Measurements from ENCODE around the gene FAM227B.
"Not testable (repeated sequence)": the region's sequence is repeated elsewhere in the genome, so short reads cannot be mapped to it uniquely, and the experiment has no call there.

The FAM227B gene

DNA sequence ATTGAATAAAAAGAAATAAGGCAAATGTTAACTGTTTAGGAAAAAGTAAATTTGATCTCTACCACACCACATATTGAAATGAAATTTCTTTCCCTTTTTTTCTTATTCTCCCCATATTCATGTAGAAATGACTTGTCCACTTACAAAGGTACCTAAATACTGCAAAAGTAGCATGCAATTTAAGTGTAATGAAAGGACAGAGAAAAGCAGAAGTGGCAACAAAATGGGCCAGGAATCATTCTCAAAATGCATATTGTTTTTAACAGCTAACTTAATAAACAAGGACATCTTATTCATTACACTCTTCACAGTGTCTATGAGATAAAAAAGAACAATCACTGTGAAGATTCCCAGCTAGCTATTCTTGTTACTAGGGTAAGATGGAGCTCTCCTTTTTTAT, 238.2 kb downstream of the FAM227B start:
- no peak for FAIRE-seq
- no peak for DNase-seq (ENCODE audit: insufficient read length, low spot score)
- TF ChIP-seq POLR2A (IDR thresholded peaks at IDR 0.05; ENCODE audit: low read depth, low read length), result no peak

DNA sequence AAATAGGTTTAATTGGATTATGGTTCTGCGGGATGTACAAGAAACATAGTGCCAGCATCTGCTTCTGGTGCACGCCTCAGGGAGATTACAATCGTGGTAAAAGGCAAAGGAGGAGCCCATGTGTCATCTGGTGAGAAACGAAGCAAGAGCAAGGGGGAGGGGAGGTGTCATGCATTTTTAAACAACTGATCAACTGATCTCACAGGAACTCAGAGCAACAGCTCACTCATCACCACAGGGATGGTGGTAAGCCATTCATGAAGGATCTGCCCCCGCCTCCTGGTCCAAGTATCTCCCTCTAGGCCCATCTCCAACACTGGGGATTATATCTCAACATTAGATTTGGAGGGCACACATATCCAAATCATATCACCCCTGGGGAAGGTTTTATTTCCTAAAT, 239.7 kb downstream of the FAM227B start:
- DNase-seq (ENCODE audit: insufficient read length, low spot score), result no peak
- no peak for FAIRE-seq
- TF ChIP-seq POLR2A (IDR thresholded peaks at IDR 0.05; ENCODE audit: low read depth, low read length), result no peak

- DNase-seq (ENCODE audit: insufficient read length, low spot score), result no peak
- FAIRE-seq, result no peak
These were observed 240.6 kb downstream of the FAM227B start for GRCh38 chr15:49379996-49380395.

GRCh38 chr15:49372366-49372765, 248.3 kb downstream of the FAM227B start:
- no peak for DNase-seq (ENCODE audit: insufficient read length, low spot score)
- no peak for TF ChIP-seq POLR2A (IDR thresholded peaks at IDR 0.05; ENCODE audit: low read depth, low read length)
- no peak for FAIRE-seq

More at GRCh38 chr15:49379996-49380395, 240.6 kb downstream of the FAM227B start:
- TF ChIP-seq POLR2A (IDR thresholded peaks at IDR 0.05; ENCODE audit: low read depth, low read length), result no peak

DNA sequence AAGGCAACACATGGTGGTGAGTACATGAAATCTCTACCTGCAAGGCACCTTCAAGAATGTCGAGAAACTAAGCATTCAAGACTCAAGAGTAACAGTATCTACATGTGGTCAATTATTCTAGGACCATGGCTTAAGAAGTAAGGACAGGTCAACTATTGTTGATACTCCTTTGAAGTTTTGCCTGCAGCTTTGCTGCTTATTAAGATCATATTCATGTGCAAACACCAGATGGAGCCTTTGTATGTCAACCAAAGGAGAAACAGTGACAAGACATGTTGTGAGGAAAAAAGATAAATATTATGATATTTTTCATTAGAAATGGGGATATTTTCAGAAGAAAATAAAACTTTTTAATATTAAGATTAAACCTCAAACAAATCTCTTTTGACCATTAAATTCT, 249.8 kb downstream of the FAM227B start:
- no peak for TF ChIP-seq POLR2A (IDR thresholded peaks at IDR 0.05; ENCODE audit: low read depth, low read length)
- no peak for FAIRE-seq
- no peak for DNase-seq (ENCODE audit: insufficient read length, low spot score)

DNA sequence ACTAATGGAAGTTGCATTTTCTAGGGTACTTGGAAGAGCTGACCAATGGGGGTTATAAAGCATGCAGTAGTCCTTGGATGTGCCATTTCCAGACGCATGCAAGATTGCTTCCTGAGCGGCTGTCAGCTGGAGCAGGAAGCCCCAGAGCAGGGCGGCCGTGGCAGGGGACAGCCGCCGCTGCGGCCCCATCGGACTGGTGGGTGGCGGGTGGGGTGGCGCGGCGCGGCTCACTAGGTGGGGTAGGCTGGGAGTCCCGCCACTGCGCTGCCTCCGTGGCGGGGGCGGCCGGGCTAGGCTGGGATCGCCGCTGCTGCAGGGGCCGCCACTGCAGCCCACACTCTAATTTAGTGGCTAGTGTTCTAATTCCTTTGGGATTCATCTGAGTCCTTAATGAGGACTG, 254.1 kb downstream of the FAM227B start:
- no peak for TF ChIP-seq POLR2A (IDR thresholded peaks at IDR 0.05; ENCODE audit: low read depth, low read length)
- FAIRE-seq, result no peak
- no peak for DNase-seq (ENCODE audit: insufficient read length, low spot score)

DNA sequence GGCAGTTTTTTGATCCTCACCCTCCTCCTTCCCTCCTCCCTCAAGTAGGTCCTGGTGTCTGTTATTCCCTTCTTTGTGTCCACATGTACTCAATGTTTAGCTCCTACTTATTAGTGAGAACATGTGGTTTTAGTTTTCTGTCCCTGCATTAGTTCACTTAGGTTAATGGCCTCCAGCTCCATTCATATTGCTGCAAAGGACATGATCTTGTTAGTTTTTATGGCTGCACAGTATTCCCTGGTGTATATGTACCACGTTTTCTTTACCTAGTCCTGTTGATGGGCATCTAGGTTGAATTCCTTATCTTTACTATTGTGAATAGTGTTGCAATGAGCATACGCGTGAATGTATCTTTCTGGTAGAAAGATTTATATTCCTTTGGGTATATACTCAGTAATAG, 259.2 kb downstream of the FAM227B start:
- FAIRE-seq, result no peak
- no peak for DNase-seq (ENCODE audit: insufficient read length, low spot score)
- no peak for TF ChIP-seq POLR2A (IDR thresholded peaks at IDR 0.05; ENCODE audit: low read depth, low read length)

DNA sequence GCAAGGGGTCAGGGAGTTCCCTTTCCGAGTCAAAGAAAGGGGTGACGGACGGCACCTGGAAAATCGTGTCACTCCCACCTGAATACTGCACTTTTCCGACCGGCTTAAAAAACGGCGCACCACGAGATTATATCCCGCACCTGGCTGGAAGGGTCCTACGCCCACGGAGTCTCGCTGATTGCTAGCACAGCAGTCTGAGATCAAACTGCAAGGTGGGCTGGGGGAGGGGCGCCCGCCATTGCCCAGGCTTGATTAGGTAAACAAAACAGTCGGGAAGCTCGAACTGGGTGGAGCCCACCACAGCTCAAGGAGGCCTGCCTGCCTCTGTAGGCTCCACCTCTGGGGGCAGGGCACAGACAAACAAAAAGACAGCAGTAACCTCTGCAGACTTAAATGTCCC, 266.2 kb downstream of the FAM227B start:
- FAIRE-seq, result not testable (repeated sequence)

GRCh38 chr15:49343546-49343945, 277.1 kb downstream of the FAM227B start:
- FAIRE-seq, result no peak
- no peak for TF ChIP-seq POLR2A (IDR thresholded peaks at IDR 0.05; ENCODE audit: low read depth, low read length)
- no peak for DNase-seq (ENCODE audit: insufficient read length, low spot score)

More for the DNA sequence above, 266.2 kb downstream of the FAM227B start:
- not testable (repeated sequence) for DNase-seq (ENCODE audit: insufficient read length, low spot score)

GRCh38 chr15:49339656-49340055, 281.0 kb downstream of the FAM227B start:
- no peak for TF ChIP-seq POLR2A (IDR thresholded peaks at IDR 0.05; ENCODE audit: low read depth, low read length)
- DNase-seq (ENCODE audit: insufficient read length, low spot score) (no peak), FAIRE-seq (no peak)

- no peak for DNase-seq (ENCODE audit: insufficient read length, low spot score)
- FAIRE-seq, result no peak
- TF ChIP-seq POLR2A (IDR thresholded peaks at IDR 0.05; ENCODE audit: low read depth, low read length), result no peak
These were observed 288.7 kb downstream of the FAM227B start for GRCh38 chr15:49331951-49332350.

DNA sequence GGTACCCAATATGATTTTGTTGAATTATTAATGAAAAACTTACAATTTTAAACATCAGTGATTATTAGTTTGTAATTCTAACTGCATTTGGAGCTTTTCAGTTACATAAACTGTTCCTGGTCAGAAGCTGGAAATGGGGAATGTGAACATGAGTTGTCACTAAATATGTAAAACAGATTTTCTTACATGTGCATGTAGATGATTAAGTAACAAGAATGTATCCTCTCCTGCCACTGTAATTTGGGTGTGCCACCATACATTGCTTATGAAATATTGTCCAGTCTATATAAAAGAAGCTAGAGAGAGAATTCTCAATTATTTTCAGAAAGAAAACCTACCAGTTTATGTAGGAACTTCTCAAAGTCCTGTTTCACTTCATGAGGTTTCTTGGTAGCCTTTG, 289.2 kb downstream of the FAM227B start:
- no peak for DNase-seq (ENCODE audit: insufficient read length, low spot score)
- no peak for TF ChIP-seq POLR2A (IDR thresholded peaks at IDR 0.05; ENCODE audit: low read depth, low read length)
- no peak for FAIRE-seq

GRCh38 chr15:49330166-49330565, 290.5 kb downstream of the FAM227B start:
- DNase-seq (ENCODE audit: insufficient read length, low spot score), result no peak
- no peak for FAIRE-seq

DNA sequence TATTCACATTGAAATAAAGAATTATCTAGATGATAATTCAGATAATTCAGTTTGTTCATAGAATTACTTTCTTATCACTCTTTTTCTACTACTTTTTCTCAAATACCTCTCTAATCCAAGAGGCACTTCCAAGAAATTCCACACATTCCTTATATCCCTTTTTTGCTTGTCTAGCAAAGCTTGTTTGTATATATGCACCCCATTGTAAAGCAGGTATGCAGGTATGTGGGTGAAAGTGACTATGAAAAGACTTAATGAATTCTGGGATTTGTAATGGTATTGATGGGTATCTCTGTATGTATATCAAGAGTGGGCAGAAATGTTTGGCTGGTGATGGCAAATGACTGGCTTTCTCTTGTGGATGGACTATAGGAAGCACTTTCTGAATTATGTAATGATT, 291.7 kb downstream of the FAM227B start:
- DNase-seq (ENCODE audit: insufficient read length, low spot score) (no peak), FAIRE-seq (no peak)

More at GRCh38 chr15:49330166-49330565, 290.5 kb downstream of the FAM227B start:
- no peak for TF ChIP-seq POLR2A (IDR thresholded peaks at IDR 0.05; ENCODE audit: low read depth, low read length)

GRCh38 chr15:49327927-49328326, 292.7 kb downstream of the FAM227B start:
- no peak for TF ChIP-seq POLR2A (IDR thresholded peaks at IDR 0.05; ENCODE audit: low read depth, low read length)
- DNase-seq (ENCODE audit: insufficient read length, low spot score), result no peak
- FAIRE-seq, result no peak

More for the DNA sequence above, 291.7 kb downstream of the FAM227B start:
- TF ChIP-seq POLR2A (IDR thresholded peaks at IDR 0.05; ENCODE audit: low read depth, low read length), result no peak

DNA sequence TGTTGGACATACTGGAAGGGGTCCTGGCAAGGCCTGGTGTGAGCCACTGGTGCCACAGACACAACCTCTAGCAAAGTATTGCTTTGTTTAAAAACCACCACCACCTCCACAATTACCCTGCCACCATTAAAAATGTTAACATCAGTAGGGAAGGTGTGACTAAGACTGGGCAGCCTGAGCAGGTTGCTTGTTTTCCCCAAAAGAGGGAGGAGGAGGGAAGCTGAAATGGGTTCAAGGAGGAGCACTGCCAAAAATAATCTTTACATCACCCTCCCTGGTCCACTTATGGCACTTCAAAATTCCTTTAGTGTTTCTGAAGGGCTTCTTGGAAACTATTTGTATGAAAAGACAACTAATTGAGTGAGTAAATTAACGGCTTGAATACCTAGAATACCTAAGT, 297.4 kb downstream of the FAM227B start:
- no peak for TF ChIP-seq POLR2A (IDR thresholded peaks at IDR 0.05; ENCODE audit: low read depth, low read length)
- no peak for DNase-seq (ENCODE audit: insufficient read length, low spot score)
- FAIRE-seq, result no peak
